Lower lobe of right lung (tissue), 2 donors: Measurements from ENCODE around the gene SEMA6D. TPM values are rescaled to one million over a fixed set of nuclear protein-coding genes. Genes with fewer than 3 reads are reported as not detected.
A peak's percentile ranks its signal among the peaks of the same experiment; 100 is the strongest.

Experiments used
- ATAC-seq, 2 donors: fragments of 200-7000 bp; cut with Tn5 transposase; one replicate each; pipeline ENCODE4 v1.9.1; 2020 to 2022; ENCODE audit warnings: mild to moderate bottlenecking in 2 of 2, moderate library complexity in 2 of 2
- DNase-seq: peaks from one replicate; pipeline ENCODE4 v3.0.0-alpha.2; 2020
- H3K27ac ChIP-seq: fragments of 200-600 bp; one replicate; pipeline ENCODE4 v1.8.0; 2022
- H3K27me3 ChIP-seq: fragments of 200-600 bp; one replicate; pipeline ENCODE4 v1.8.0; 2022; ENCODE audit warnings: low read depth
- H3K36me3 ChIP-seq: fragments of 200-600 bp; one replicate; pipeline ENCODE4 v1.8.0; 2022; ENCODE audit warnings: mild to moderate bottlenecking
- H3K4me1 ChIP-seq: fragments of 200-600 bp; one replicate; pipeline ENCODE4 v1.8.0; 2022
- H3K4me3 ChIP-seq: fragments of 200-600 bp; one replicate; pipeline ENCODE4 v1.8.0; 2022; ENCODE audit warnings: mild to moderate bottlenecking
- H3K9me3 ChIP-seq: fragments of 200-600 bp; one replicate; pipeline ENCODE4 v1.8.0; 2022
- CTCF ChIP-seq: fragments of 200-600 bp; IDR thresholded peaks from one replicate; pipeline ENCODE4 v1.8.0; 2022; ENCODE audit warnings: antibody characterized with exemption, mild to moderate bottlenecking
- intact Hi-C: fragments of 100-400 bp; cut with DNase I; formaldehyde crosslinking; loops from one replicate; pipeline ENCODE4 v1.11.0; 2022
- total RNA-seq: library from RNA; stranded (reverse); fragmentation: NEBNext Ultra II Directional; extraction: Animal tissue kit (Norgen Biotek cat#: 25700); gene quantifications from one replicate; pipeline ENCODE4 v1.2.1, GENCODE V29; 2021
- donor health status: DM: no; HTN: yes; CAD: no; lungs with severe emphysema.

SEMA6D gene
- total RNA-seq, 1 donor from 2014 or later, result 10.2 TPM

- intact Hi-C loops, result no loop called here
- Histone ChIP-seq H3K36me3 (peaks cover 48% of the 10 kb centered on the region), H3K27me3 (no peaks in the 10 kb centered on the region), H3K9me3 (no peaks in the 10 kb centered on the region), H3K27ac (no peak overlapping the region), H3K4me1 (no peaks in the 10 kb centered on the region), H3K4me3 (no peak overlapping the region)
- ATAC-seq (peak; percentile 39 to 68), DNase-seq (no peak)
- TF ChIP-seq CTCF, result no peak
These were observed 51.4 kb downstream of the SEMA6D start for GRCh38 chr15:47768735-47769134.

GRCh38 chr15:47769166-47769565, 51.9 kb downstream of the SEMA6D start:
- no peaks in the 10 kb centered on the region for H3K4me1 ChIP-seq
- H3K27ac ChIP-seq, result no peak overlapping the region
- H3K36me3 ChIP-seq, result peaks cover 44% of the 10 kb centered on the region
- H3K9me3 ChIP-seq, result no peaks in the 10 kb centered on the region
- TF ChIP-seq CTCF, result no peak
- H3K4me3 ChIP-seq, result no peak overlapping the region
- no peaks in the 10 kb centered on the region for H3K27me3 ChIP-seq
- ATAC-seq (peak in 1 of 2 donors; percentile 18), DNase-seq (no peak)
- intact Hi-C loops, result no loop called here

- H3K27ac ChIP-seq, result no peak overlapping the region
- ATAC-seq, result peak in 1 of 2 donors; percentile 11
- no peak overlapping the region for H3K4me3 ChIP-seq
- H3K4me1 ChIP-seq, result no peaks in the 10 kb centered on the region
- peaks cover 18% of the 10 kb centered on the region for H3K36me3 ChIP-seq
- H3K27me3 ChIP-seq, result no peaks in the 10 kb centered on the region
- intact Hi-C loops, result no loop called here
- TF ChIP-seq CTCF, result no peak
- DNase-seq, result no peak
- H3K9me3 ChIP-seq, result no peaks in the 10 kb centered on the region
These were observed 55.8 kb downstream of the SEMA6D start for GRCh38 chr15:47773143-47773542.

GRCh38 chr15:47778263-47778770, 61.0 kb downstream of the SEMA6D start:
- ATAC-seq, result no peak
- TF ChIP-seq CTCF, result no peak
- Histone ChIP-seq H3K4me1 (no peaks in the 10 kb centered on the region), H3K27ac (no peak overlapping the region), H3K36me3 (no peaks in the 10 kb centered on the region), H3K9me3 (no peaks in the 10 kb centered on the region), H3K4me3 (no peak overlapping the region), H3K27me3 (no peaks in the 10 kb centered on the region)
- intact Hi-C loops, result no loop called here
- DNase-seq, result no peak

GRCh38 chr15:47780971-47781370, 63.7 kb downstream of the SEMA6D start:
- intact Hi-C loops, result no loop called here
- H3K27me3 ChIP-seq, result no peaks in the 10 kb centered on the region
- ATAC-seq, result no peak
- no peak for DNase-seq
- no peak overlapping the region for H3K4me3 ChIP-seq
- no peaks in the 10 kb centered on the region for H3K9me3 ChIP-seq
- no peaks in the 10 kb centered on the region for H3K36me3 ChIP-seq
- H3K27ac ChIP-seq, result no peak overlapping the region
- no peaks in the 10 kb centered on the region for H3K4me1 ChIP-seq
- no peak for TF ChIP-seq CTCF

- H3K36me3 ChIP-seq, result no peaks in the 10 kb centered on the region
- H3K27me3 ChIP-seq, result no peaks in the 10 kb centered on the region
- H3K4me1 ChIP-seq, result no peaks in the 10 kb centered on the region
- no peak for DNase-seq
- H3K27ac ChIP-seq, result no peak overlapping the region
- no peak for TF ChIP-seq CTCF
- no peak for ATAC-seq
- intact Hi-C loops, result no loop called here
- H3K9me3 ChIP-seq, result no peaks in the 10 kb centered on the region
- H3K4me3 ChIP-seq, result no peak overlapping the region
These were observed 64.2 kb downstream of the SEMA6D start for GRCh38 chr15:47781527-47781926.
